ENCODE measurements around the gene TAPBP.

- TF ChIP-seq CTCF (IDR thresholded peaks at IDR 0.05 in 2 of 3, conservative IDR thresholded peaks at IDR 0.05 in 1 of 3; ENCODE audit: borderline replicate concordance in 1 of 3, insufficient read depth in 1 of 3, low read depth in 2 of 3, low read length in 2 of 3) (no peak), POLR2A (IDR thresholded peaks at IDR 0.05; ENCODE audit: borderline replicate concordance, extremely low read depth, insufficient read depth, insufficient read length) (no peak), EZH2phosphoT487 (IDR thresholded peaks at IDR 0.05; ENCODE audit: borderline replicate concordance) (no peak), ATF3 (IDR thresholded peaks at IDR 0.05) (no peak), CEBPB (IDR thresholded peaks at IDR 0.05; ENCODE audit: low read depth) (no peak), POLR2AphosphoS5 (IDR thresholded peaks at IDR 0.05; ENCODE audit: low read depth, low read length) (no peak), REST (IDR thresholded peaks at IDR 0.05; ENCODE audit: low read depth) (no peak), EZH2 (IDR thresholded peaks at IDR 0.05) (no peak), ZNF274 (IDR thresholded peaks at IDR 0.05; ENCODE audit: low read depth, low read length) (no peak), EGR1 (IDR thresholded peaks at IDR 0.05; ENCODE audit: low read depth) (no peak), TCF7L2 (IDR thresholded peaks at IDR 0.05; ENCODE audit: borderline replicate concordance, extremely low read depth, insufficient read depth, insufficient read length) (no peak)
Measured at GRCh38 chr6:33339193-33339592, 25.3 kb upstream of the TAPBP start.

All from HCT116 (cell line).